Activated CD4-positive, CD25-positive, alpha-beta regulatory T cell treated with anti-CD3 and anti-CD28 coated beads, Interleukin-2, amount 50 U/mL, for 16 hours (primary cell): ENCODE data around the gene DDI1.

Experiments
- DNase-seq: peaks from one replicate; pipeline ENCODE4 v3.0.0-alpha.2; 2020; ENCODE audit warnings: low read depth, low spot score

The DDI1 gene

GRCh38 chr11:104036588-104036987, at the start of gene DDI1:
Gene DDI1 (plus strand): TSS chr11:104036640. CDS start chr11:104036823, 183 bp downstream.
- DNase-seq = no peak

- DNase-seq = no peak
Measured at GRCh38 chr11:103987629-103988594, 48.5 kb upstream of the DDI1 start.

- DNase-seq = no peak
Measured at GRCh38 chr11:103988595-103988969, 47.9 kb upstream of the DDI1 start.

GRCh38 chr11:103993507-103993906, 42.9 kb upstream of the DDI1 start:
- DNase-seq = no peak

GRCh38 chr11:103994094-103994493, 42.3 kb upstream of the DDI1 start:
- no peak for DNase-seq

- DNase-seq = no peak
Measured at GRCh38 chr11:103994518-103994917, 41.9 kb upstream of the DDI1 start.

GRCh38 chr11:103995896-103996295, 40.5 kb upstream of the DDI1 start:
- no peak for DNase-seq

- DNase-seq = no peak
Measured at GRCh38 chr11:103997082-103997481, 39.4 kb upstream of the DDI1 start.

- no peak for DNase-seq
Measured at GRCh38 chr11:103998826-103999508, 37.5 kb upstream of the DDI1 start.

GRCh38 chr11:104000798-104001197, 35.6 kb upstream of the DDI1 start:
- no peak for DNase-seq

GRCh38 chr11:104001561-104002056, 34.8 kb upstream of the DDI1 start:
- DNase-seq = no peak

- DNase-seq = no peak
Measured at GRCh38 chr11:104003491-104003890, 32.9 kb upstream of the DDI1 start.

- no peak for DNase-seq
Measured at GRCh38 chr11:104005234-104005855, 31.1 kb upstream of the DDI1 start.

GRCh38 chr11:104009744-104010143, 26.7 kb upstream of the DDI1 start:
- no peak for DNase-seq

GRCh38 chr11:104011044-104011443, 25.4 kb upstream of the DDI1 start:
- DNase-seq = no peak

- DNase-seq = no peak
Measured at GRCh38 chr11:104015649-104016415, 20.6 kb upstream of the DDI1 start.

- no peak for DNase-seq
Measured at GRCh38 chr11:104024572-104024971, 11.9 kb upstream of the DDI1 start.

GRCh38 chr11:104028476-104029263, 7.8 kb upstream of the DDI1 start:
- DNase-seq = no peak

- no peak for DNase-seq
Measured at GRCh38 chr11:104033134-104033533, 3.3 kb upstream of the DDI1 start.

- DNase-seq = no peak
Measured at GRCh38 chr11:104033561-104033960, 2.9 kb upstream of the DDI1 start.

GRCh38 chr11:104036995-104037394, 555 bp downstream of the DDI1 start:
- no peak for DNase-seq
